Stimulated activated CD8-positive, alpha-beta memory T cell treated with anti-CD3 and anti-CD28 coated beads, Interleukin-7, amount 100 ng/mL, for 4 hours (primary cell): Measurements from ENCODE around the gene PER3.

Experiments used
- DNase-seq, 2 donors: peaks; one replicate each; pipeline ENCODE4 v3.0.0-alpha.2; 2020; ENCODE audit warnings: low read depth in 2 of 2

Gene PER3

GRCh38 chr1:7783826-7784491, at the start of gene PER3:
PER3 (plus strand) TSS chr1:7784291; CDS start chr1:7784878, 587 bp downstream.
- DNase-seq: peak; percentile 77 to 88

- DNase-seq: no peak
Measured at GRCh38 chr1:7738044-7738443, 46.0 kb upstream of the PER3 start.

GRCh38 chr1:7743346-7743745, 40.7 kb upstream of the PER3 start:
- DNase-seq: no peak

- DNase-seq: no peak
Measured at GRCh38 chr1:7744882-7745281, 39.2 kb upstream of the PER3 start.

GRCh38 chr1:7745783-7746182, 38.3 kb upstream of the PER3 start:
- DNase-seq: no peak

GRCh38 chr1:7747605-7748004, 36.5 kb upstream of the PER3 start:
- DNase-seq: no peak

- DNase-seq: no peak
Measured at GRCh38 chr1:7749126-7749525, 35.0 kb upstream of the PER3 start.

- DNase-seq: no peak
Measured at GRCh38 chr1:7751174-7751573, 32.9 kb upstream of the PER3 start.

GRCh38 chr1:7752512-7753417, 31.3 kb upstream of the PER3 start:
- DNase-seq: peak; percentile 7 to 11

- DNase-seq: no peak
Measured at GRCh38 chr1:7753641-7754040, 30.4 kb upstream of the PER3 start.

GRCh38 chr1:7754234-7754633, 29.9 kb upstream of the PER3 start:
- DNase-seq: no peak

- no peak for DNase-seq
Measured at GRCh38 chr1:7755448-7755847, 28.6 kb upstream of the PER3 start.

- no peak for DNase-seq
Measured at GRCh38 chr1:7760245-7760644, 23.8 kb upstream of the PER3 start.

- DNase-seq: no peak
Measured at GRCh38 chr1:7761103-7761502, 23.0 kb upstream of the PER3 start.

GRCh38 chr1:7767176-7767575, 16.9 kb upstream of the PER3 start:
- no peak for DNase-seq

- no peak for DNase-seq
Measured at GRCh38 chr1:7768583-7768982, 15.5 kb upstream of the PER3 start.

GRCh38 chr1:7769673-7770412, 14.2 kb upstream of the PER3 start:
- DNase-seq: no peak

GRCh38 chr1:7770669-7770996, 13.5 kb upstream of the PER3 start:
- no peak for DNase-seq

- DNase-seq: peak; percentile 76 to 82
Measured at GRCh38 chr1:7770997-7771822, 12.9 kb upstream of the PER3 start, which contains the start of gene VAMP3. VAMP3 (plus strand) TSS chr1:7771296; CDS start chr1:7771384, 88 bp downstream.

GRCh38 chr1:7771823-7772299, 12.2 kb upstream of the PER3 start:
- DNase-seq: no peak

GRCh38 chr1:7777591-7777990, 6.5 kb upstream of the PER3 start:
- no peak for DNase-seq
